HepG2 (cell line): Measurements from ENCODE around the gene TSN. TPM values are rescaled to one million over a fixed set of nuclear protein-coding genes. Genes with fewer than 3 reads are reported as not detected.

Experiments
- FOXA1 ChIP-seq, 2 experiments: fragments of 450-650 bp in 1 of 2; sonication (generic) in 1 of 2; formaldehyde crosslinking in 1 of 2; IDR thresholded peaks; 2 replicates each; pipeline versions ENCODE4 v1.4.0 to v1.6.1; 2016 to 2020; ENCODE audit warnings: missing genetic modification reagents in 1 of 2
- HNF4A ChIP-seq: sonication (generic); formaldehyde crosslinking; IDR thresholded peaks from 2 replicates; pipeline ENCODE4 v1.4.0; 2020; ENCODE audit warnings: missing genetic modification reagents
- MED8 ChIP-seq: sonication (generic); formaldehyde crosslinking; IDR thresholded peaks from 2 replicates; pipeline ENCODE4 v1.8.1; 2023; ENCODE audit warnings: mild to moderate bottlenecking, missing genetic modification reagents; ENCODE audit not compliant: insufficient replicate concordance
- MXI1 ChIP-seq: IDR thresholded peaks from 3 replicates; pipeline ENCODE4 v1.6.1; 2012; ENCODE audit warnings: low read depth, low read length, inconsistent platforms, borderline replicate concordance
- NR1H2 ChIP-seq: sonication (generic); formaldehyde crosslinking; IDR thresholded peaks from 2 replicates; pipeline ENCODE4 v1.8.1; 2022; ENCODE audit warnings: low read depth, missing genetic modification reagents, borderline replicate concordance
- ONECUT2 ChIP-seq: sonication (generic); formaldehyde crosslinking; IDR thresholded peaks from 2 replicates; pipeline ENCODE4 v1.4.0; 2020; ENCODE audit warnings: missing genetic modification reagents
- SAP130 ChIP-seq: IDR thresholded peaks from 2 replicates; pipeline ENCODE4 v1.6.1; 2016; ENCODE audit warnings: low read depth
- SRY ChIP-seq: sonication (generic); formaldehyde crosslinking; IDR thresholded peaks from 2 replicates; pipeline ENCODE4 v1.8.0; 2022; ENCODE audit warnings: mild to moderate bottlenecking, missing genetic modification reagents
- U2AF1 ChIP-seq: fragments of 200-400 bp; formaldehyde crosslinking; optimal IDR thresholded peaks from 2 replicates; pipeline ENCODE3; 2017; ENCODE audit warnings: mild to moderate bottlenecking, low read depth, low read length
- ZBTB33 ChIP-seq: sonication (generic); formaldehyde crosslinking; IDR thresholded peaks from 2 replicates; pipeline ENCODE4 v1.4.0; 2020; ENCODE audit warnings: missing genetic modification reagents
- ZMYM3 ChIP-seq: sonication (generic); formaldehyde crosslinking; IDR thresholded peaks from 2 replicates; pipeline ENCODE4 v1.5.1; 2020; ENCODE audit warnings: mild to moderate bottlenecking, missing genetic modification reagents
- ZNF180 ChIP-seq: sonication (generic); formaldehyde crosslinking; IDR thresholded peaks from 2 replicates; pipeline ENCODE4 v1.4.0; 2020; ENCODE audit warnings: low read depth, missing genetic modification reagents, borderline replicate concordance
- polyA plus RNA-seq, 8 experiments: library from polyadenylated mRNA; depleted of rRNA in 3 of 8; stranded (reverse) in 7 of 8; unstranded in 1 of 8; fragments of >200 nt; fragmentation: Illumina TruSeq in 4 of 8; extraction: Trizol in 4 of 8; gene quantifications; 2 replicates each; pipeline versions ENCODE4 v1.2.1 to v1.2.3, GENCODE V29; 2011 to 2016; ENCODE audit warnings: low read depth in 4 of 8, missing spikeins in 1 of 8, mixed read lengths in 1 of 8; ENCODE audit not compliant: insufficient read depth in 1 of 8
- total RNA-seq, 5 experiments: library from RNA; depleted of rRNA; stranded (reverse); fragments of >200 nt; fragmentation: Illumina TruSeq; extraction: Trizol; gene quantifications; 2 replicates each; pipeline ENCODE4 v1.2.3, GENCODE V29; 2016; ENCODE audit warnings: low read depth in 1 of 5
- TF ChIP-seq, protein P1 (sequence below): IDR thresholded peaks from 2 replicates; pipeline ENCODE4 v1.6.1; 2016; ENCODE audit warnings: mild to moderate bottlenecking

TSN gene
- total and polyA plus RNA-seq, 2 of the 13 experiments (the other 11 are each of a cell fraction or from before 2014, with no cell fraction given) = 56.4 to 115 TPM

- TF ChIP-seq SRY (CRISPR knock-in tag) = no peak
- no peak for TF ChIP-seq ONECUT2
- TF ChIP-seq MED8 (CRISPR knock-in tag) = no peak
- TF ChIP-seq ZMYM3 (CRISPR knock-in tag) = 0 out of 2 replicates have a peak, but pooled peaks have one; percentile 25
- no peak for TF ChIP-seq ZNF180 (CRISPR knock-in tag)
- TF ChIP-seq MXI1 = peak; percentile 62; the same call in 1 of the 3 replicates
- TF ChIP-seq U2AF1 = no peak
- TF ChIP-seq ZBTB33 (CRISPR knock-in tag) = no peak
- TF ChIP-seq FOXA1 (IDR thresholded peaks at IDR 0.05) = no peak
- TF ChIP-seq FOXA1 (CRISPR knock-in tag; IDR thresholded peaks at IDR 0.05) = no peak
- TF ChIP-seq, protein P1, sequence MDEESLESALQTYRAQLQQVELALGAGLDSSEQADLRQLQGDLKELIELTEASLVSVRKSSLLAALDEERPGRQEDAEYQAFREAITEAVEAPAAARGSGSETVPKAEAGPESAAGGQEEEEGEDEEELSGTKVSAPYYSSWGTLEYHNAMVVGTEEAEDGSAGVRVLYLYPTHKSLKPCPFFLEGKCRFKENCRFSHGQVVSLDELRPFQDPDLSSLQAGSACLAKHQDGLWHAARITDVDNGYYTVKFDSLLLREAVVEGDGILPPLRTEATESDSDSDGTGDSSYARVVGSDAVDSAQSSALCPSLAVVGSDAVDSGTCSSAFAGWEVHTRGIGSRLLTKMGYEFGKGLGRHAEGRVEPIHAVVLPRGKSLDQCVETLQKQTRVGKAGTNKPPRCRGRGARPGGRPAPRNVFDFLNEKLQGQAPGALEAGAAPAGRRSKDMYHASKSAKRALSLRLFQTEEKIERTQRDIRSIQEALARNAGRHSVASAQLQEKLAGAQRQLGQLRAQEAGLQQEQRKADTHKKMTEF = 0 out of 2 replicates have a peak, but pooled peaks have one; percentile 33
- peak; percentile 55; the same call in 1 of the 2 replicates for TF ChIP-seq HNF4A (CRISPR knock-in tag)
- TF ChIP-seq NR1H2 (CRISPR knock-in tag) = no peak
- TF ChIP-seq SAP130 (CRISPR knock-in tag) = peak; percentile 63
Observed at GRCh38 chr2:121809607-121810006, 54.2 kb downstream of the TSN start (continued).
